ENCODE data around the gene SCART1.

SCART1 gene

GRCh38 chr10:133476641-133476990, 22.9 kb downstream of the SCART1 start:
- peak; percentile 10 for DNase-seq (ENCODE audit: extremely low spot score)
- CTCF ChIA-PET = interaction anchor here (1.0 kb wide), 1 partner anchor 147 kb away, joined by 4 read pairs; no protein-coding TSS in a partner anchor
- no peak for TF ChIP-seq CTCF (IDR thresholded peaks at IDR 0.05; ENCODE audit: control extremely low read depth, extremely low read depth, low read depth, missing control alignments)
- POLR2A ChIA-PET = no interaction called here

- TF ChIP-seq CTCF (IDR thresholded peaks at IDR 0.05; ENCODE audit: control extremely low read depth, extremely low read depth, low read depth, missing control alignments) = no peak
- no peak for DNase-seq (ENCODE audit: extremely low spot score)
- CTCF ChIA-PET = no interaction called here
- POLR2A ChIA-PET = no interaction called here
Observed at GRCh38 chr10:133481086-133481643, 27.4 kb downstream of the SCART1 start.

GRCh38 chr10:133481657-133482056, 27.9 kb downstream of the SCART1 start:
- TF ChIP-seq CTCF (IDR thresholded peaks at IDR 0.05; ENCODE audit: control extremely low read depth, extremely low read depth, low read depth, missing control alignments) = no peak
- POLR2A ChIA-PET = no interaction called here
- DNase-seq (ENCODE audit: extremely low spot score) = no peak
- CTCF ChIA-PET = no interaction called here

GRCh38 chr10:133484818-133485217, 31.1 kb downstream of the SCART1 start:
- ChIA-PET CTCF (no interaction called here), POLR2A (no interaction called here)
- no peak for TF ChIP-seq CTCF (IDR thresholded peaks at IDR 0.05; ENCODE audit: control extremely low read depth, extremely low read depth, low read depth, missing control alignments)

GRCh38 chr10:133487085-133487484, 33.3 kb downstream of the SCART1 start:
- no peak for TF ChIP-seq CTCF (IDR thresholded peaks at IDR 0.05; ENCODE audit: control extremely low read depth, extremely low read depth, low read depth, missing control alignments)
- CTCF ChIA-PET = interaction anchor here (2.1 kb wide), 1 partner anchor 157 kb away, joined by 5 read pairs; no protein-coding TSS in a partner anchor
- no peak for DNase-seq (ENCODE audit: extremely low spot score)
- POLR2A ChIA-PET = no interaction called here

More at GRCh38 chr10:133484818-133485217, 31.1 kb downstream of the SCART1 start:
- no peak for DNase-seq (ENCODE audit: extremely low spot score)

- DNase-seq (ENCODE audit: extremely low spot score) = no peak
- CTCF ChIA-PET = interaction anchor here (0.7 to 2.0 kb wide), 2 partner anchors 10 to 159 kb away, joined by 3 to 8 read pairs; no protein-coding TSS in a partner anchor
- POLR2A ChIA-PET = no interaction called here
- TF ChIP-seq CTCF (IDR thresholded peaks at IDR 0.05; ENCODE audit: control extremely low read depth, extremely low read depth, low read depth, missing control alignments) = no peak
Observed at GRCh38 chr10:133488354-133488753, 34.6 kb downstream of the SCART1 start.

Measured in GM10248 (cell line).